ENCODE measurements around the gene TNFSF12.

DNA sequence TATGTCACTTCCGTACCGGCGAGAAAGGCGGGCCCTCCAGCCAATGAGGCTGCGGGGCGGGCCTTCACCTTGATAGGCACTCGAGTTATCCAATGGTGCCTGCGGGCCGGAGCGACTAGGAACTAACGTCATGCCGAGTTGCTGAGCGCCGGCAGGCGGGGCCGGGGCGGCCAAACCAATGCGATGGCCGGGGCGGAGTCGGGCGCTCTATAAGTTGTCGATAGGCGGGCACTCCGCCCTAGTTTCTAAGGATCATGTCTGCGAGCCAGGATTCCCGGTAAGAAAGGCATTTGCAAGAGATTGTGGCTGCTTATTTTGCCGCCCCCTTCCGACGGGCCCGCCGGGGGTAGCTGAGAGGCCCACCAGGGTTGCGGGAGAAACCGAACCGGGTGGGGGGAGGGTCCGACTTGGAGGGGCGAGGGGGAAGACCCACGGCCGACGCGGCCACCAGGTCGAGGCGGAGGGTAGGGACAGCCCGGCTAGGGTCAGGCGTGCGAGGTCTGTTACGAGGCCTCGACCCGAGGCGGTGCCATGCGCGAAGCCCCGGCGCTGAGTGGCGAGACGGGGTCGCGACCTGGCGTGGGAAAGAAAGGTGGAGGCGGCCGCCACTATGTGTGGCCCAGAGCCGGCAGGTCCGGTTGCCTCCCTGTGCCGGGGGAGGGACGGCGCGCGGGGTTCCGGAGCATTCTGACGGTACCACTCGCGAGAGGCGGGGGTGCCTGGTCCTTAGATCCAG, 23.9 kb downstream of the TNFSF12 start:
- TF ChIP-seq CTCF (IDR thresholded peaks at IDR 0.05; ENCODE audit: insufficient read depth, low read depth, low read length) (no peak), EZH2 (IDR thresholded peaks at IDR 0.05; ENCODE audit: insufficient read depth, low read length) (no peak)
